Glutamatergic neuron (in vitro differentiated cells): ENCODE results near the gene RANBP3L. TPM values are rescaled to one million over a fixed set of nuclear protein-coding genes. Genes with fewer than 3 reads are reported as not detected.

Source experiments
- DNase-seq: peaks from one replicate; pipeline ENCODE4 v3.0.0; 2022
- H3K27ac Mint-ChIP-seq: one replicate; pipeline ENCODE4 v1.8.0; 2020; ENCODE audit warnings: mild to moderate bottlenecking, mixed read lengths, inconsistent platforms; ENCODE audit not compliant: unreplicated experiment
- H3K27me3 Mint-ChIP-seq: one replicate; pipeline ENCODE4 v1.8.0; 2020; ENCODE audit warnings: mild to moderate bottlenecking, moderate library complexity, mixed read lengths, inconsistent platforms; ENCODE audit not compliant: unreplicated experiment
- H3K36me3 Mint-ChIP-seq: one replicate; pipeline ENCODE4 v1.8.0; 2020; ENCODE audit warnings: mild to moderate bottlenecking, mixed read lengths, inconsistent platforms; ENCODE audit not compliant: unreplicated experiment
- H3K4me1 Mint-ChIP-seq: one replicate; pipeline ENCODE4 v1.8.0; 2020; ENCODE audit warnings: mild to moderate bottlenecking, low read depth, mixed read lengths, inconsistent platforms; ENCODE audit not compliant: unreplicated experiment
- H3K4me3 Mint-ChIP-seq: one replicate; pipeline ENCODE4 v1.8.0; 2020; ENCODE audit warnings: mild to moderate bottlenecking, mixed read lengths, inconsistent platforms; ENCODE audit not compliant: unreplicated experiment
- H3K9me3 Mint-ChIP-seq: one replicate; pipeline ENCODE4 v1.8.0; 2020; ENCODE audit warnings: mild to moderate bottlenecking, moderate library complexity, mixed read lengths, inconsistent platforms; ENCODE audit not compliant: unreplicated experiment
- total RNA-seq: library from RNA; stranded (reverse); fragmentation: NEBNext Ultra II Directional; extraction: Animal tissue kit (Norgen Biotek cat#: 25700); gene quantifications from one replicate; pipeline ENCODE4 v1.2.1, GENCODE V29; 2021; ENCODE audit not compliant: unreplicated experiment
- TF ChIP-seq, protein P1 (sequence below): fragments of 200-600 bp; sonication (generic); IDR thresholded peaks from one replicate; pipeline ENCODE4 v1.5.0; 2021; ENCODE audit not compliant: partially characterized antibody, unreplicated experiment

The RANBP3L gene
- total RNA-seq, 1 donor from 2014 or later = not detected

GRCh38 chr5:36311956-36312355 is 10.3 kb upstream of the RANBP3L start:
- Mint-ChIP-seq H3K9me3 (peaks cover 2% of the 10 kb centered on the region), H3K4me3 (no peak overlapping the region), H3K27me3 (no peaks in the 10 kb centered on the region), H3K27ac (no peak overlapping the region), H3K4me1 (no peaks in the 10 kb centered on the region), H3K36me3 (no peaks in the 10 kb centered on the region)
- TF ChIP-seq, protein P1, sequence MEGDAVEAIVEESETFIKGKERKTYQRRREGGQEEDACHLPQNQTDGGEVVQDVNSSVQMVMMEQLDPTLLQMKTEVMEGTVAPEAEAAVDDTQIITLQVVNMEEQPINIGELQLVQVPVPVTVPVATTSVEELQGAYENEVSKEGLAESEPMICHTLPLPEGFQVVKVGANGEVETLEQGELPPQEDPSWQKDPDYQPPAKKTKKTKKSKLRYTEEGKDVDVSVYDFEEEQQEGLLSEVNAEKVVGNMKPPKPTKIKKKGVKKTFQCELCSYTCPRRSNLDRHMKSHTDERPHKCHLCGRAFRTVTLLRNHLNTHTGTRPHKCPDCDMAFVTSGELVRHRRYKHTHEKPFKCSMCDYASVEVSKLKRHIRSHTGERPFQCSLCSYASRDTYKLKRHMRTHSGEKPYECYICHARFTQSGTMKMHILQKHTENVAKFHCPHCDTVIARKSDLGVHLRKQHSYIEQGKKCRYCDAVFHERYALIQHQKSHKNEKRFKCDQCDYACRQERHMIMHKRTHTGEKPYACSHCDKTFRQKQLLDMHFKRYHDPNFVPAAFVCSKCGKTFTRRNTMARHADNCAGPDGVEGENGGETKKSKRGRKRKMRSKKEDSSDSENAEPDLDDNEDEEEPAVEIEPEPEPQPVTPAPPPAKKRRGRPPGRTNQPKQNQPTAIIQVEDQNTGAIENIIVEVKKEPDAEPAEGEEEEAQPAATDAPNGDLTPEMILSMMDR = no peak
- no peak for DNase-seq

DNA sequence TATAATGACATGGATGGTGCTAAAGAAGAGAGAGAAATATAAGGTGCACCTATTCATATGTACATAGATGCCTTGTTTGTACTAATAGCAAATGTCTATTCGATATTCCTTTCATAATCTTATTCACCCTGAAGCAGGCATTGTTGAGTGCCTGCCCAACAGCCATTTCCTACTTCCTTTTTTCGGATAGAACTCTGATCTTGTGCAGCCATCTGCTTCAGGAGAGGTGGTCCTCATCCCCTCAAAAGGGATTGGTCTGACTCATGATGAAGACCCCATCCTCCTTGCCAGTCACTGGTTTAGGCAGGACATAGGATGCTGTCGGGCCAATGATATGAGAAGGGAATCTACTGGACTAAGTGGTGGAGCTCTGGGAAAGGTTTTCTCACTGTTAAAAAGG is 8.4 kb upstream of the RANBP3L start:
- H3K9me3 Mint-ChIP-seq = peaks cover 2% of the 10 kb centered on the region
- no peaks in the 10 kb centered on the region for H3K4me1 Mint-ChIP-seq
- no peaks in the 10 kb centered on the region for H3K36me3 Mint-ChIP-seq
- no peak overlapping the region for H3K27ac Mint-ChIP-seq
- TF ChIP-seq, protein P1 = no peak
- DNase-seq = no peak
- H3K27me3 Mint-ChIP-seq = no peaks in the 10 kb centered on the region
- H3K4me3 Mint-ChIP-seq = no peak overlapping the region

DNA sequence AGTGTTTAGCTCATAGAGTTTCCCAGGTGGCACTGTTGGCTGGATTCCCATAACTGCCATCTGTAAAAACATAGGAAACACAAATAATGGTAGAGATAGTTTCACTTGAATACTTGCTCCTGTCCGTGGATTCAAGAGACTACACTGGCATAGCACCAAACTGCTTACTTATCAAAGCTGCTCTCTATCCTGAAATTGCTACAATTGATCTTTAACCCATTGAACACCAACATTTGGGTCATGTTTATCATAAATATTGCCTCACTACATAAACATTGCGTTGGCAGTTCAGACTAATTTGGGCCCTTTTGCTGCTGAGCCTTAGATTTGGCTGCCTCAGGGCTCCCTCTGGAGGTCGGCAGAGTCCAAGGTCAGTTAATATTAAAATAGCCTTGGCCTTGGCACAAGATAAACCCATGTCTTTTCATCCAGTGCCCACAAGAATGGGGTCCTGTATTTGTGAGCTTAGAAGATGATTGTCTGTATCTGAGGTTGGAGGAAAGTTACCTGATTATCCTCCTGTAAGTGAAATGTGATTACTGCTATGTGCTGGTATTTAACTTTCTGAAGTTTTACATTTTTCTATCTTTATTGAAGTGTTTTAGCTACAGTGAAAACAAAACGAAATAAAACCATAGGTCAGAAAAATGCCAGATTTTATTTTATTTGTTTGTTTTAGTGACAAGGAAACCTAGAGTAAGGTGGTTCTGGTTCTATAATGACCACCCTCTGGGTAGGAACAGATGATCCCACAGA is 4.0 kb upstream of the RANBP3L start:
- no peak overlapping the region for H3K27ac Mint-ChIP-seq
- no peak overlapping the region for H3K4me3 Mint-ChIP-seq
- peaks cover 3% of the 10 kb centered on the region for H3K27me3 Mint-ChIP-seq
- peaks cover 1% of the 10 kb centered on the region for H3K9me3 Mint-ChIP-seq
- TF ChIP-seq, protein P1 = peak; percentile 40
- H3K36me3 Mint-ChIP-seq = no peaks in the 10 kb centered on the region
- H3K4me1 Mint-ChIP-seq = peaks cover 7% of the 10 kb centered on the region
- DNase-seq = peak; percentile 39

GRCh38 chr5:36304095-36304805 is 2.5 kb upstream of the RANBP3L start:
- Mint-ChIP-seq H3K27ac (no peak overlapping the region), H3K4me1 (peaks cover 13% of the 10 kb centered on the region), H3K36me3 (no peaks in the 10 kb centered on the region), H3K9me3 (peaks cover 1% of the 10 kb centered on the region), H3K4me3 (no peak overlapping the region), H3K27me3 (peaks cover 3% of the 10 kb centered on the region)
- DNase-seq = no peak
- TF ChIP-seq, protein P1 = no peak
